NAMALWA (cell line): ENCODE results near the gene MED16.

ENCODE experiments used
- DNase-seq: peaks from one replicate; pipeline ENCODE4 v3.0.0-alpha.2; 2015; ENCODE audit warnings: low spot score

The MED16 gene

DNA sequence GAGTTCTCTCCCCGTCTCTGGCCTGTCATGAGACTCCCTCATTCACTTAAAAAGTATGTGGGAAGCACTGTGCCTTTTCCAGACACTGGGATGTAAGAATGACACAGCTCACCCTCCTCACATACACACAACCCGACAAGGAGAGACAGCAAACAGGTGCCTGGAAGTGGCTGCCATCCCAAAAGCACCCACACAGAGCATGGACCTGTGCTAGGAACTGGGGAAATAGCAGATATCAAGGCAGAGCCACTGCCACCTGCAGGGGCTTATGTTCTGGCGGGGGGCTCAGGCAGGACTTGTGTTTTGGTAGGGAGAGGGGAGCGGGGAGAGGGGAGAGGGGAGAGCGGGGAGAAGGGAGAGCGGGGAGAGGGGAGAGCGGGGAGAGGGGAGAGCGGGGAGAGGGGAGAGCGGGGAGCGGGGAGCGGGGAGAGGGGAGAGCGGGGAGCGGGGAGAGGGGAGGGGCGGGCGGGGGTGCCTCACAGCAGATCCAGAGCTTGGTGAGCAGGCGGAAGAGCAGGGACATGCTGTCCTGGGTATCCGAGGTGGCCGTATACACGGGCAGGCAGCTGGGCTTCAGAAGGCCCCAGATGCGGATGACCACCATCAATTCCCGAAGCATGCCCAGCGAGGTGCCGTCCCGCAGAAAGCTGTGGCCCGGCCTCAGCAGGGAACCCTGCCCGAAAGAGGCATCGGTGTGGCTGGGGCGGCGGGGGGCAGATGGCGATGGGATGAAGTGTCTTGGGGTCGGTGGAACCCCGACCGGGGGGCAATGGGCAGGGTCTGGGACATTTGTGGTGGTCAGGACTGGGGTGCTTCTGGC, 21.3 kb downstream of the MED16 start:
- no peak for DNase-seq

DNA sequence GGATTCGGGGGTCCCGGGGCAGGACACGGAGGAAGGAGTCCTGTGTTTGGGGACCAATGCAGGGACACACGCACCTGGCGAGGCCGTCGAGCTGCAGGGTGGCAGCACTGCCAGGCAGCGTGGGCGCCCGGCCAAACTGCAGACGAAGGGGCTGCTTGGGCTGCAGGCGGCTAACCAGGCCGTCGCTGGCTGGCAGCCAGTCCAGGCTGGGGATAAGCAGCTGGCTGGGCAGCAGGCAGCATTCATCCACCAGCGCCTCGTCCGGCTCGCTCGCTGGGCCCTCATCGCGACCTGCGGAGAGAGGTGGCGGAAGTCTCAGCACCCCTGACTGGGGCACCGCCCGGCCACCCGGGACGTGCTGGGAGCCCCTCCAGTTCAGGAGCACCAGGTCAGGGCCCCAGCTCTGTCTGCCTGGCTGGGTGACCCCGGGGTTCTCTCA, 22.0 kb downstream of the MED16 start:
- DNase-seq: no peak

- DNase-seq: no peak
These were observed 22.7 kb downstream of the MED16 start for GRCh38 chr19:870314-870713.

DNA sequence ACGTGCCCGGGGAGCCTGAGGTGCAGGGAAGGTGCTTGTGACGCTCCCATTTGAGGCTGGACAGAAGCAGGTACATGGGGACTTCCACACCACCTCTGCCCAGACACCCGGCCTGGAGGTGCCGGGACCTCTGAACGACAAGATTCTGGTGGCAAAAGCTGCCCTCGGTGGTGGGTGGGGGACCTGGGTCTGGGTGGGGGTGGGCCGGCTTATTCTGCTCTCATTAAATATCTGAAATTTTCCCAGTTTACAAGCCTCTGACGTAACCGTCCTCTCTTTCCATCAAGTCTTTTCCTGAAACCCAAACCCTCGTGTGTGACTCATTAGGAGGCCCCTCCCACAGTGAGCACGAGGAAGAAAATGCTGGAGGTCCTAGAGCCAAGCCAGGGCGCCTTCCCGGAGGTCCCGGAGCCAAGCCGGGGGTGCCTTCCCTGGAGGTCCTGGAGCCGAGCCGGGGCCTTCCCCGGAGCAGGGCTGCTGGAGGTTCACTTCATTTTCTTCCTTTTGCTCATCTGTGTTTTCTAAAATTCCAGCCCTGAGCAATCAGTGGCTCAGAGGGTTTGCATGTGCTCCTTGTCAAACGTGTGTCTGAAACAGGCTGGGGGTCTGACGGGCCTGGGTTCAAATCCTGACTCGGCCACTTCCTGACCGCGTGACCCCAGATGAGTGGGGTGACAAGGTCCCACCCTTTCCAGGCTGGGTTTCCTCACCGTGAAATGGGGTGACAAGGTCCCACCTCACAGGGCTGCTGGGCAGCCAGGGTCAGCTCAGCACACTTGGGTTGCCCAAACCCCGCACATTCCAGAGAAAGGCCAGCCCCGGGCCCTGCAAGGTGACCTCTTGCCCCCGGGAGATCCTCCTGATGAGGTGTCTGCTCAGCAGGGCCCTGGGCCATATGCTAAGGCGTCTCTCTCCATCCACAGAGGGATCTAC, 23.5 kb downstream of the MED16 start:
- DNase-seq: no peak

DNA sequence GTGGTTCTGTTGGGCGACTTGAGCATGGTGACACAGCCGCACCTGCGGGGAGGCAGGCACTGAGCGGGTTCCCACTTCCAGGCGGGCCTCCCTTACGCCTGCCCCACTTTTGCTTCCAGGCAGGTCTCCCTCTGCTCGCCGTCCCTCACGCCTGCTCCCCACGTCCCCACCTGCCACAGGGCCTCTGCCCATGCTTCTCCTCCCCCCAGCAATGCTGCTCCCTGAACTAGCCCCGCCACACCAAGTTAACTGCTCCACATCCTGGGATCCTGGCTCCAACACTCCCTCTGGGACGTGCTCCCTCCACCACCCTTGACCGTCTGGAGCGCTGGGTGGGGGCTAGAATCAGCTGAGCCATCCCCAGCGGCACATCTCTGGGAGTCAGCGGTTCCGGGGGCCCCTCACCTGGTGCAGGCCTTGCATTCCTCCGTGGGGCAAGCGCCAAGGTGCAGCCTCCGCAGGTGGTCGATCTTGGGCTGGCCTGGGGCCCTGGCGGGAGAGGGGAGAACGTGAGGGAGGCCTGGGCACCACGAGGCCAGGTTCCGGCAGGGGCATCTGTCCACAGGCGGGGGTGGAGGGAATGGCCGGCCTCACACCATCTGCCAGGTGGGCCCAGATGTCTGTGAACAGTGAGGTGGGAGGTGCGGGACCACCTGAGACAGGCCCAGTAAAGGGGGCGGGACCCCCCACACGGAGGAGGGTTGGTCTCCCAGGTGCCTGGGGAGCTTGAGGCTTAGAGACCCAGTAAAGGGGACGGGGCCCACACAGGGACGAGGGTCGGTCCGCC, 24.3 kb downstream of the MED16 start:
- no peak for DNase-seq

GRCh38 chr19:867855-868457, 25.0 kb downstream of the MED16 start:
- DNase-seq: no peak

GRCh38 chr19:867301-867793, 25.6 kb downstream of the MED16 start:
- no peak for DNase-seq

DNA sequence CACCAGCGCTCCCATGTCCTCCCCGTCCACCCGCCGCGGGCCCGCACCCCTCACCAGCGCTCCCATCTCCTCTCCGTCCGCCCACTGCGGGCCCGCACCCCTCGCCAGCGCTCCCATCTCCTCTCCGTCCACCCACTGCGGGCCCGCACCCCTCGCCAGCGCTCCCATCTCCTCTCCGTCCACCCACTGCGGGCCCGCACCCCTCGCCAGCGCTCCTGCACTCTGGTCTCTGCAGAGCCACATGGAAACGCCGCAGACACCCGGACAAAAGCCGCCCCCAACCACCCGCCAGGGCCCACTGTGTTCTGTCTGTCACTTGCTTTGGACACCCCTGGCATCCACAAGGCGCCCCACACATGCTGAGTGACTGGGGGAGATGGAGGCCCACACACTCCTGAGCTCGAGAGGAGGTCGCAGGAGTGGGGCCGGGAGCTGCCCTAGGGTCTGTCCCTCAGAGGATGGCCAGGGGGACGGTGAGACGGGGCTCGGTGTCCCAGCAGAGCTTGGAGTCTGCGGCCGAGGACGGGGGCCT, 26.2 kb downstream of the MED16 start:
- no peak for DNase-seq

- DNase-seq: no peak
These were observed 29.7 kb downstream of the MED16 start for GRCh38 chr19:863315-863620.

- DNase-seq: peak; percentile 84
These were observed 30.2 kb downstream of the MED16 start for GRCh38 chr19:862581-863314.

DNA sequence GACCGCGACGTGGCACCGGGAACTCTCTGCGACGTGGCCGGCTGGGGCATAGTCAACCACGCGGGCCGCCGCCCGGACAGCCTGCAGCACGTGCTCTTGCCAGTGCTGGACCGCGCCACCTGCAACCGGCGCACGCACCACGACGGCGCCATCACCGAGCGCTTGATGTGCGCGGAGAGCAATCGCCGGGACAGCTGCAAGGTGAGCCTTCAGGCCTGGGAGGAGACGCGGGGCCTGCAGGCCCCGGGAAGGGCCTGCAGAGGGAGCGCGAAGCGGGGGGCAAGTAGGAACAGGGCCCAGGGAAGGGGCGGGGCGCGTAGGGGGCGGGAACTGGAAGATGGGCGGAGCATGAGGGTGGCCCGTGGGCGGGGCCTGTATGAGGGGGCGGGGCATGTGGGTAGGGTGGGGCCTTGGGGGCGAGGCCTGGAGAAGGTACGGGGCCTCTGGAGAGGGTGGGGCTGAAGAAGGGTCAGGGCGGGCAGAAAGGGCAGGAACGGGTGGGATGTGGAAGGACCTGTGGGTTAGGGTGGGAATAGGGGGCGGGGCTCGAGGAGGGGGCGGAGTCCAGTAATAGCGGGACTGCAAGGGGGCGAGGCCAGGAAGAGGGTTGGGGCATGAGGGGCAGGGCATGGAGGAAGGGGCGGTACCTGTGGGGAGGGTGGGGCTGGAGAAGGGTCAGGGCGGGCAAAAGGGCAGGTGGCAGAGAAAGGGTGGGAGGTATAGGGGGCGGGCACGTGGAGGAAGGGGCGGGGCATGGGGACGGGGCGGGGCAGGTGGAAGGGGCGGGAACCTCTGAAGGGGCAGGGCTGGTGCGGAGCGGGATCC, 31.0 kb downstream of the MED16 start:
- DNase-seq: peak; percentile 92

- DNase-seq: no peak
These were observed 31.7 kb downstream of the MED16 start for GRCh38 chr19:861141-861755.

DNA sequence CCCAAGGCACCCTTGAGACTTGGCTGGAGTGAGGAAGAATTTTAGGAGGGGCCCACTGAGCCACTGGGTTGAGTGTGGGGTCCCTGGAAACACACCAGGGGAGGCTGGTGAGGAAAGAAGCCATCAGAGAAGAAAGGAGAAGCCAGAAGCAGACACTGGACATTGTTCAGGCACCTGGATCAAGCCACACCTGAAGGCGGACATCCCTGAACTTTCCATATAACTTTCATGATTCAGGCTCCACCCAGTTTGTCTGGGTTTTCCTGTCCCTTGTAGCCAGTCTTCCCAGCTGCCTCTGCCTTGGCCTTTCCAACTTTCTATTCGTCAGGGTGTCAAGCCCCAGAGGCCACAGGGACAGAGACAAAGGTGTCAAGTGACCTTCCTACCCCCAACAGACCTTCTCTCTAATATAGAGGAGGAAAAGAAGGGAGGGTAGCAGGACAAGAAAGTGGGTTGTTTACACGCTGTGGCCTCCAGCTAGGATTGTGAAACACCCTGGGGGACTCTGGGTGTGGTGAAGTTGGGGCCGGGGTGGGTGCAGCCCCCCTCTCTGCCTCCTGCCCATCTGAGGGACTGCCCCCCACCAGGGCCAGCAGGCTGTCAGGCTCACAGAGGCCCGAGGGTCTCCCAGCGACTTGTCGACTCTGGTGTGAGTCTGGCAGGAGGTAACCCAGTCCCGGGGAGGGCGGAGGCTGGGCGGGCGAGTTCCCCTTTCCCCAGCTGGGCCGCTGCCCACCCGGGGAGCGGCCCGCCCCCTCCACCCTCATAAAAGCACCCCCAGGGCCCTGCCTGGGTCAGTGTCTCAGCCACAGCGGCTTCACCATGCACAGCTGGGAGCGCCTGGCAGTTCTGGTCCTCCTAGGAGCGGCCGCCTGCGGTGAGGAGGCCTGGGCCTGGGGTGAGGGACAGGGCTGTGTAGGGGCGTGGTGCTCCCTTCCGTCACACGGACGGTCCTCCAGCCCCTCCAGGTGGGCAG, 33.8 kb downstream of the MED16 start, which contains the start of gene CFD:
Gene CFD (plus strand): TSS at position 797 of the 976 bp plus-strand sequence. CDS start 26 bp downstream, at position 823.
- DNase-seq: peak; percentile 40

DNA sequence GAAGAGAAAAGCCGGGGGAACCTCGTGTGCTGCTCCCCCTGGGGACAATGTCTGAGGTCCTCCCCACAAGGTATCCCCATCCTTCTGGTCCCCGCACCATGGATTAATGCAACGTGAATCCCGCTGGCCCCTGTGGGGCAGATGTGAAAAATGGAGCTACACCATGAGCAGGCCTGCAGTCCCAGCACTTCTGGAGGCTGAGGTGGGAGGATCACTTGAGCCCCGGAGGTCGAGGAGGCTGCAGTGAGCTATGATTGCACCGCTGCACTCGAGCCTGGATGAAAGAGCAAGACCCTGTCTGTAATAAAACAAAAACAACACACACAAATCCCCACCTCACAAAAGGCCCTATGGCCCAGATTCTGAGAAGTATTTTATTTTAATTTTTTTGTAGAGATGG, 34.7 kb downstream of the MED16 start:
- DNase-seq: no peak

DNA sequence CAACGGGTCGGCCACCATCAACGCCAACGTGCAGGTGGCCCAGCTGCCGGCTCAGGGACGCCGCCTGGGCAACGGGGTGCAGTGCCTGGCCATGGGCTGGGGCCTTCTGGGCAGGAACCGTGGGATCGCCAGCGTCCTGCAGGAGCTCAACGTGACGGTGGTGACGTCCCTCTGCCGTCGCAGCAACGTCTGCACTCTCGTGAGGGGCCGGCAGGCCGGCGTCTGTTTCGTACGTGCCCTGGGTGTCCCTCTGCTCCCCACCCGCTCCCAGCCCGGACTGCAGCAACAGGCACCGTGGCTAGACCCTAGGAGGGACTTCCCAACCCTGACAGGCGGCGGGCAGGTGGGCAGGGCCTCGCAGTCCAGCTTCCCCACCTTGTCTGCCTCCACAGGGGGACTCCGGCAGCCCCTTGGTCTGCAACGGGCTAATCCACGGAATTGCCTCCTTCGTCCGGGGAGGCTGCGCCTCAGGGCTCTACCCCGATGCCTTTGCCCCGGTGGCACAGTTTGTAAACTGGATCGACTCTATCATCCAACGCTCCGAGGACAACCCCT, 37.3 kb downstream of the MED16 start:
- no peak for DNase-seq

GRCh38 chr19:855142-855541, 37.8 kb downstream of the MED16 start:
- no peak for DNase-seq

- DNase-seq: peak; percentile 45
These were observed 38.4 kb downstream of the MED16 start for GRCh38 chr19:854549-854948.
